ENCODE data around the gene CSRP1. TPM values are rescaled to one million over a fixed set of nuclear protein-coding genes. Genes with fewer than 3 reads are reported as not detected.
A peak's percentile ranks its signal among the peaks of the same experiment; 100 is the strongest.

CSRP1 gene
- total and polyA plus RNA-seq, 9 of the 15 experiments (the other 6 are each of a cell fraction or from before 2014, with no cell fraction given) = 6.8 to 39.4 (median 23.7) TPM

GRCh38 chr1:201450721-201451291 is 56.1 kb downstream of the CSRP1 start:
- Histone ChIP-seq H3K4me2 (ENCODE audit: insufficient read depth, low read length) (no peak overlapping the region), H3K4me1 (replicated peaks in 1 of 2; ENCODE audit: control insufficient read depth in 2 of 2, insufficient read depth in 2 of 2, low read length in 2 of 2) (peaks cover 0 to 11% of the 10 kb centered on the region in 2 experiments; a peak in 4 of 5 replicates), H4K20me1 (replicated peaks; ENCODE audit: control insufficient read depth, insufficient read depth, low read length) (no peaks in the 10 kb centered on the region), H3K79me2 (ENCODE audit: control insufficient read depth, insufficient read depth, low read length) (no peaks in the 10 kb centered on the region), H3K9me1 (ENCODE audit: control insufficient read depth, insufficient read depth, low read length) (no peaks in the 10 kb centered on the region), H3K9me3 (replicated peaks; ENCODE audit: control insufficient read depth, insufficient read depth, low read depth, low read length) (no peaks in the 10 kb centered on the region), H2AFZ (ENCODE audit: low read depth, low read length) (no peak overlapping the region), H3K4me3 (no peak overlapping the region), H3K9ac (ENCODE audit: insufficient read depth in 1 of 2, low read depth in 2 of 2, low read length in 2 of 2) (no peak overlapping the region), H3K27ac (ENCODE audit: extremely low read depth, low read depth, low read length) (no peak overlapping the region), H3K36me3 (ENCODE audit: control insufficient read depth, insufficient read depth, low read length) (no peaks in the 10 kb centered on the region), H3K27me3 (ENCODE audit: control insufficient read depth in 2 of 2, insufficient read depth in 2 of 2, low read length in 2 of 2) (peaks cover 5% of the 10 kb centered on the region in 2 experiments; a peak in 4 of 5 replicates)
- POLR2A ChIA-PET = interaction anchor here (1.2 to 1.7 kb wide), 3 partner anchors 9 to 25 kb away, joined by 3 to 6 read pairs (median 3); no protein-coding TSS in a partner anchor
- 7% methylated on average over 12 of the region's 12 CpGs for WGBS (ENCODE audit: insufficient coverage, low coverage, missing lambda C conversion rate)
- BruUV-seq (replicated peaks) = no TSS peak
- DNase-seq (ENCODE audit: extremely low read depth in 1 of 4, low spot score in 3 of 4) (peak in 1 of 4 experiments; percentile 32), ATAC-seq (no peak), FAIRE-seq (no peak)
- CTCF ChIA-PET (ENCODE audit: low intra/inter-chr PET ratio) = interaction anchor here (0.6 to 8.0 kb wide), 3 partner anchors 31 to 90 kb away, joined by 3 to 90 read pairs (median 5); no protein-coding TSS in a partner anchor
- intact Hi-C loops (cut with micrococcal nuclease) (no loop called here), in situ Hi-C loops (cut with MboI) (no loop called here)
- TF ChIP-seq ZNF511 (CRISPR knock-in tag; IDR thresholded peaks at IDR 0.05) = no peak
- no peak for TF ChIP-seq GTF2F1 (IDR thresholded peaks at IDR 0.05; ENCODE audit: low read depth, low read length)
- TF ChIP-seq JUN (IDR thresholded peaks at IDR 0.05; ENCODE audit: borderline replicate concordance, low read depth, low read length) = no peak
- no peak for TF ChIP-seq JUN (CRISPR knock-in tag; IDR thresholded peaks at IDR 0.05; ENCODE audit: borderline replicate concordance)
- TF ChIP-seq BRCA1 (IDR thresholded peaks at IDR 0.05) = no peak
- TF ChIP-seq BRCA1 (CRISPR knock-in tag; IDR thresholded peaks at IDR 0.05) = no peak
- no peak for TF ChIP-seq ZKSCAN1 (IDR thresholded peaks at IDR 0.05; ENCODE audit: low read depth, low read length)
- TF ChIP-seq SREBF1 (IDR thresholded peaks at IDR 0.05; ENCODE audit: borderline replicate concordance, low read depth, low read length) = no peak
- TF ChIP-seq TFAP4 (CRISPR knock-in tag; IDR thresholded peaks at IDR 0.05; ENCODE audit: borderline replicate concordance) = peak; percentile 56
- no peak for TF ChIP-seq KHSRP (IDR thresholded peaks at IDR 0.05)
- TF ChIP-seq CBX3 (IDR thresholded peaks at IDR 0.05; ENCODE audit: borderline replicate concordance in 1 of 2, low read length in 2 of 2) = no peak
- TF ChIP-seq HNRNPK (IDR thresholded peaks at IDR 0.05; ENCODE audit: low read depth, low read length, poor library complexity, severe bottlenecking) = no peak
- no peak for TF ChIP-seq ZNF232 (CRISPR knock-in tag; IDR thresholded peaks at IDR 0.05)
- TF ChIP-seq ZHX1 (conservative IDR thresholded peaks at IDR 0.05; ENCODE audit: low read length) = no peak
- TF ChIP-seq DPF2 (IDR thresholded peaks at IDR 0.05) = no peak
- TF ChIP-seq MAZ (CRISPR knock-in tag; conservative IDR thresholded peaks at IDR 0.05 in 1 of 2, IDR thresholded peaks at IDR 0.05 in 1 of 2) = peak in 1 of 2 experiments; percentile 42; a peak in 2 of 4 replicates
- TF ChIP-seq VEZF1 (CRISPR knock-in tag; IDR thresholded peaks at IDR 0.05) = peak; percentile 32
- no peak for TF ChIP-seq STAT5A (IDR thresholded peaks at IDR 0.05; ENCODE audit: borderline replicate concordance, low read length)
